ENCODE results near the gene PSMD1. TPM values are rescaled to one million over a fixed set of nuclear protein-coding genes. Genes with fewer than 3 reads are reported as not detected.
"Not testable (repeated sequence)": the region's sequence is repeated elsewhere in the genome, so short reads cannot be mapped to it uniquely, and the experiment has no call there.

The PSMD1 gene
- total RNA-seq, 1 donor from 2014 or later = 108 TPM

DNA sequence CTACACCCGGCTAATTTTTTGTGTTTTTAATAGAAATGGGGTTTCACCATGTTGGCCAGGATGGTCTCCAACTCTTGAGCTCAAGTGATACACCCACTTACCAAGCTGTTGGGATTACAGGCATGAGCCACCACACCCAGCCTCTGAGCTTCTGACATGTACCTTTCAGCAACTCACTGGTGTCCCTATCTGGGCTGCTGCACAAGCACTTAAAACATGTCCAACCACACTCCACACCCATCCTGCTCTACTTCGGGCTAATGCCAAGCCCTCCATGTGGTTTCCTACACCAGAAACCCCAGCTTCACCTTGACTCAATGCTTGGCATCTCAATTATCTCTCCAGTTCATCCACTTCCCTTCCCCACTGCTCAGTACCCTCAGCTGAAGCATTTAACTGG lies 119.4 kb downstream of the PSMD1 start:
- TF ChIP-seq, protein P1, sequence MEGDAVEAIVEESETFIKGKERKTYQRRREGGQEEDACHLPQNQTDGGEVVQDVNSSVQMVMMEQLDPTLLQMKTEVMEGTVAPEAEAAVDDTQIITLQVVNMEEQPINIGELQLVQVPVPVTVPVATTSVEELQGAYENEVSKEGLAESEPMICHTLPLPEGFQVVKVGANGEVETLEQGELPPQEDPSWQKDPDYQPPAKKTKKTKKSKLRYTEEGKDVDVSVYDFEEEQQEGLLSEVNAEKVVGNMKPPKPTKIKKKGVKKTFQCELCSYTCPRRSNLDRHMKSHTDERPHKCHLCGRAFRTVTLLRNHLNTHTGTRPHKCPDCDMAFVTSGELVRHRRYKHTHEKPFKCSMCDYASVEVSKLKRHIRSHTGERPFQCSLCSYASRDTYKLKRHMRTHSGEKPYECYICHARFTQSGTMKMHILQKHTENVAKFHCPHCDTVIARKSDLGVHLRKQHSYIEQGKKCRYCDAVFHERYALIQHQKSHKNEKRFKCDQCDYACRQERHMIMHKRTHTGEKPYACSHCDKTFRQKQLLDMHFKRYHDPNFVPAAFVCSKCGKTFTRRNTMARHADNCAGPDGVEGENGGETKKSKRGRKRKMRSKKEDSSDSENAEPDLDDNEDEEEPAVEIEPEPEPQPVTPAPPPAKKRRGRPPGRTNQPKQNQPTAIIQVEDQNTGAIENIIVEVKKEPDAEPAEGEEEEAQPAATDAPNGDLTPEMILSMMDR (IDR thresholded peaks at IDR 0.05) = no peak
- Mint-ChIP-seq H3K4me3 (ENCODE audit: unreplicated experiment) (no peak overlapping the region), H3K27ac (ENCODE audit: unreplicated experiment) (no peak overlapping the region)

DNA sequence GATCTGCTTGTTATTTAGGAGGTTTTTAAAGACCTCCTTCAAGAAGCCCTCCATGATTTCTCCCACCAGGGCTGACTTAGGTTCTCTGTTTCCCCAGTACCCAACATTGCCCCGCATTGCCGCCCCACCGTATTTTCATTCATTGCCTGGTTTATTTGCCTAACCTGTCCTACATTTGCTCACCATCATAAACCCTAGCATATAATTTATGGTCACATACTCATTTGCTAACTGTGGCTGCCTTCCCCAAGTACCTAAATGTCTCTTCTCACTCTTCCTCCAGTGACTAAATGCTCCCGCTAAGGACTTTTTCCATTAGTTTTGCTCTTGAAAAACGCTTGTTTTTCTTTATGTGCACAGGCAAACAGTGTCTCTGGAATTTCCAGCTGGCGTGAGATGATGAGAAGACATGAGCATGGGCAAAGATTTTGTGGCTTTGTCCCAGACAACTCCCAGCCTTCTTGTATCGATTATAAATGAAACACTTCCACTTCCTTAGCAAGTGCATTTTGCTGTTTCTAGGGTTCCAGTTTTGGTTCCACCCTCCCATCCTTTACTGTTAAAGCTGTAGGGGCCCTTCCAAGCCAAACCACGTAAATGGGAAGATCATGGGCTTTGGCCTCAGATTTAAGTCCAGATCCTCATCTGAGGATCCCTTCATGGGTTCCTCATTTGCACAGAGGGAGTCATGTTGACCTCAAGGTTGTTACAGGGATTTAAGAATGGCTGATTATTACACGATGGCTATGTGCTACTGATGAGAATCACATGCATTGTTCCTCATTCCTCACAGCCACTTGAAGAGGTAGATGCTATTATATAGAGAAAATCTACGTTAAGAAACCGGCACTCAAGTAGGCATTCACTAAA lies 120.7 kb downstream of the PSMD1 start:
- no peak for DNase-seq (ENCODE audit: low spot score)
- Mint-ChIP-seq H3K4me1 (ENCODE audit: low read depth) (peaks cover 36% of the 10 kb centered on the region), H3K27me3 (ENCODE audit: low read depth) (no peaks in the 10 kb centered on the region), H3K4me3 (ENCODE audit: unreplicated experiment) (no peak overlapping the region), H3K9me3 (ENCODE audit: low read depth) (no peaks in the 10 kb centered on the region), H3K27ac (ENCODE audit: unreplicated experiment) (peak overlapping the region; percentile 50), H3K36me3 (ENCODE audit: low read depth) (peaks cover 22% of the 10 kb centered on the region)
- TF ChIP-seq, protein P1 (IDR thresholded peaks at IDR 0.05) = no peak

More for the DNA sequence above, 119.4 kb downstream of the PSMD1 start:
- Mint-ChIP-seq H3K4me1 (ENCODE audit: low read depth) (peaks cover 28% of the 10 kb centered on the region), H3K27me3 (ENCODE audit: low read depth) (no peaks in the 10 kb centered on the region), H3K9me3 (ENCODE audit: low read depth) (no peaks in the 10 kb centered on the region), H3K36me3 (ENCODE audit: low read depth) (peaks cover 26% of the 10 kb centered on the region)
- DNase-seq (ENCODE audit: low spot score) = no peak

DNA sequence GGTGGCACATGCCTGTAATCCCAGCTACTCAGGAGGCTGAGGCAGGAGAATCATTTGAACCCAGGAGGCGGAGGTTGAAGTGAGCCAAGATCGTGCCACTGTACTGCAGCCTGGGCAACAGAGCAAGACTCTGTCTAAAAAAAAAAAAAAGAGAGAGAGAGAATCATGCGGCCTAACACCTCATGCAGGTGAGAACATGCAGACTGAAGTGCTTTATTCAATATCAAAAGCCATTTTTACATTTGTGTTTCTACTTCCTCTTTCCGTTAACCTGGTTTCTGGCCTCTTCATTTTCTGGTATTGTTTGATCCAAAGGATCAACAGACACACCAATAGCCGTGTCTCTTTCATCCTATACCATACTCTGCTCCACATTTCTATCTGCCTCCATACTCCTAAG lies 122.1 kb downstream of the PSMD1 start:
- H3K4me3 Mint-ChIP-seq (ENCODE audit: unreplicated experiment); H3K27ac Mint-ChIP-seq (ENCODE audit: unreplicated experiment): not testable (repeated sequence)

DNA sequence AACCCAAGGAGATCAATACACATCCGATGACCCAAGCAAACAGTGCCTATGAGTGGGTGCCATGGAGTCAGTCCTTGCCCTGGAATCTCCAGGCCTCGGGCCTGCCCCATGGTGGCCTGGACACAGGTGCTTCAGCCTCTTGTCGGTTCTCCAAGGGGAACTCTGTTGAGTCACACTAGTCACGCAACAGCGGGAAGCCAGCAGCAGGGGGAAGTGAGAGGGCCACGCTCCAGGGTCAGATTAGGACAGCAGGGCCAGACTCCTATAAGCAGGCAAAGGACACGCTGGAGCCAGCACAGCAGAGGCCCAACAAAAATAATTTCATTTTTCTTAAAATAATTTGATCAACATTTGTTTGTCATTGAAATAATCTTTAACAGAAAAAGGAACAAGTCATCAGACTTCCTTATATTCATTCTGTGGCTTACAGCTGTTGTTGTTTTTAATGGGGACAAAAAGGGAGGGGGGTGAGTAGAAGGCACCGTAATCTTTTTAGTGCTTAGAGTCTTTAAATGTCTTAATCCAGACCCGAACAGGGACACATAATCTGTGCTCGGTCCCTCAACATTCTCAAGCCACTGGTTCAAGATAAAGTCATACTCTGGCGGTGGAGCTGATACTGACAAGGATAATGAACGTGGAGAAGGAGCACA lies 125.3 kb downstream of the PSMD1 start:
- peaks cover 2% of the 10 kb centered on the region for H3K36me3 Mint-ChIP-seq (ENCODE audit: low read depth)
- H3K27me3 Mint-ChIP-seq (ENCODE audit: low read depth) = no peaks in the 10 kb centered on the region
- no peak for DNase-seq (ENCODE audit: low spot score)
- TF ChIP-seq, protein P1 (IDR thresholded peaks at IDR 0.05) = no peak
- H3K9me3 Mint-ChIP-seq (ENCODE audit: low read depth) = no peaks in the 10 kb centered on the region
- H3K4me1 Mint-ChIP-seq (ENCODE audit: low read depth) = peaks cover 46% of the 10 kb centered on the region
- peak overlapping the region; percentile 69 for H3K27ac Mint-ChIP-seq (ENCODE audit: unreplicated experiment)
- no peak overlapping the region for H3K4me3 Mint-ChIP-seq (ENCODE audit: unreplicated experiment)

More for the DNA sequence above, 122.1 kb downstream of the PSMD1 start:
- Mint-ChIP-seq H3K4me1 (ENCODE audit: low read depth) (peaks cover 38% of the 10 kb centered on the region), H3K36me3 (ENCODE audit: low read depth) (peaks cover 18% of the 10 kb centered on the region)
- not testable (repeated sequence) for H3K27me3 Mint-ChIP-seq (ENCODE audit: low read depth); DNase-seq (ENCODE audit: low spot score); H3K9me3 Mint-ChIP-seq (ENCODE audit: low read depth)

DNA sequence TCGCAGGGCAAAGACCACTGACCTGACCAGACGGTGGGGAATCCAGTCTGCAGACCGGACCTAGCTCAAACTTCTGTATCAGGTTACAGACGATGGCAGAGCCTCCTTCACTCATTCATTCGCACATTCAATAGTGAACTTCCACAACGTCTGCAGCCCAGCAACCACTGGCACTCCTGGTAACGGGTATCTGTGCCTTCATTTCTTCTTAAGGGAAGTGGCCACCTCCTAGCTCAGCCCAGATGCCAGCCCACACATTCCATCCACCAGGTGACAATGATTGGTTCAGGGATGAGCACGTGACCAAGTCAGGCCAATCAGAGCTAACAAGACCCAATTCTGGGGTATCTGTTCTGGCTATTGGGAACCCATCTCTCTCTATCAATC lies 125.8 kb downstream of the PSMD1 start:
- Mint-ChIP-seq H3K4me3 (ENCODE audit: unreplicated experiment) (no peak overlapping the region), H3K9me3 (ENCODE audit: low read depth) (no peaks in the 10 kb centered on the region), H3K4me1 (ENCODE audit: low read depth) (peaks cover 44% of the 10 kb centered on the region), H3K27me3 (ENCODE audit: low read depth) (no peaks in the 10 kb centered on the region), H3K27ac (ENCODE audit: unreplicated experiment) (peak overlapping the region; percentile 69), H3K36me3 (ENCODE audit: low read depth) (peaks cover 1% of the 10 kb centered on the region)
- DNase-seq (ENCODE audit: low spot score) = no peak
- TF ChIP-seq, protein P1 (IDR thresholded peaks at IDR 0.05) = no peak
